Measurements from ENCODE around the gene ATP11B. TPM values are rescaled to one million over a fixed set of nuclear protein-coding genes. Genes with fewer than 3 reads are reported as not detected.

Gene ATP11B
- total and polyA plus RNA-seq, 9 of the 15 experiments (the other 6 are each of a cell fraction or from before 2014, with no cell fraction given): 11.9 to 68.7 (median 41.8) TPM

- TF ChIP-seq ESRRA (IDR thresholded peaks at IDR 0.05; ENCODE audit: borderline replicate concordance, low read depth): no peak
- TF ChIP-seq, protein P1, sequence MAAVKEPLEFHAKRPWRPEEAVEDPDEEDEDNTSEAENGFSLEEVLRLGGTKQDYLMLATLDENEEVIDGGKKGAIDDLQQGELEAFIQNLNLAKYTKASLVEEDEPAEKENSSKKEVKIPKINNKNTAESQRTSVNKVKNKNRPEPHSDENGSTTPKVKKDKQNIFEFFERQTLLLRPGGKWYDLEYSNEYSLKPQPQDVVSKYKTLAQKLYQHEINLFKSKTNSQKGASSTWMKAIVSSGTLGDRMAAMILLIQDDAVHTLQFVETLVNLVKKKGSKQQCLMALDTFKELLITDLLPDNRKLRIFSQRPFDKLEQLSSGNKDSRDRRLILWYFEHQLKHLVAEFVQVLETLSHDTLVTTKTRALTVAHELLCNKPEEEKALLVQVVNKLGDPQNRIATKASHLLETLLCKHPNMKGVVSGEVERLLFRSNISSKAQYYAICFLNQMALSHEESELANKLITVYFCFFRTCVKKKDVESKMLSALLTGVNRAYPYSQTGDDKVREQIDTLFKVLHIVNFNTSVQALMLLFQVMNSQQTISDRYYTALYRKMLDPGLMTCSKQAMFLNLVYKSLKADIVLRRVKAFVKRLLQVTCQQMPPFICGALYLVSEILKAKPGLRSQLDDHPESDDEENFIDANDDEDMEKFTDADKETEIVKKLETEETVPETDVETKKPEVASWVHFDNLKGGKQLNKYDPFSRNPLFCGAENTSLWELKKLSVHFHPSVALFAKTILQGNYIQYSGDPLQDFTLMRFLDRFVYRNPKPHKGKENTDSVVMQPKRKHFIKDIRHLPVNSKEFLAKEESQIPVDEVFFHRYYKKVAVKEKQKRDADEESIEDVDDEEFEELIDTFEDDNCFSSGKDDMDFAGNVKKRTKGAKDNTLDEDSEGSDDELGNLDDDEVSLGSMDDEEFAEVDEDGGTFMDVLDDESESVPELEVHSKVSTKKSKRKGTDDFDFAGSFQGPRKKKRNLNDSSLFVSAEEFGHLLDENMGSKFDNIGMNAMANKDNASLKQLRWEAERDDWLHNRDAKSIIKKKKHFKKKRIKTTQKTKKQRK (IDR thresholded peaks at IDR 0.05; ENCODE audit: borderline replicate concordance, low read depth, low read length): no peak
- TF ChIP-seq SOX6 (IDR thresholded peaks at IDR 0.05): 0 out of 2 replicates have a peak, but pooled peaks have one; percentile 26
- no peak for TF ChIP-seq SAFB2 (IDR thresholded peaks at IDR 0.05; ENCODE audit: borderline replicate concordance, low read depth, low read length, severe bottlenecking)
- TF ChIP-seq HNRNPK (IDR thresholded peaks at IDR 0.05; ENCODE audit: low read depth, low read length, poor library complexity, severe bottlenecking): no peak
- TF ChIP-seq TAF7 (tag; IDR thresholded peaks at IDR 0.05): peak; percentile 65; the same call in 1 of the 2 replicates
- TF ChIP-seq GATAD2A (IDR thresholded peaks at IDR 0.05): peak; percentile 47; the same call in 1 of the 2 replicates
- TF ChIP-seq SRF (CRISPR knock-in tag; IDR thresholded peaks at IDR 0.05): 0 out of 4 replicates have a peak, but pooled peaks of 1 of the 2 experiments have one; percentile 30
- TF ChIP-seq CBX1 (IDR thresholded peaks at IDR 0.05; ENCODE audit: low read depth): 0 out of 2 replicates have a peak, but pooled peaks have one; percentile 41
- 0 out of 2 replicates have a peak, but pooled peaks have one; percentile 29 for TF ChIP-seq NBN (IDR thresholded peaks at IDR 0.05; ENCODE audit: low read depth)
- TF ChIP-seq, protein P2, sequence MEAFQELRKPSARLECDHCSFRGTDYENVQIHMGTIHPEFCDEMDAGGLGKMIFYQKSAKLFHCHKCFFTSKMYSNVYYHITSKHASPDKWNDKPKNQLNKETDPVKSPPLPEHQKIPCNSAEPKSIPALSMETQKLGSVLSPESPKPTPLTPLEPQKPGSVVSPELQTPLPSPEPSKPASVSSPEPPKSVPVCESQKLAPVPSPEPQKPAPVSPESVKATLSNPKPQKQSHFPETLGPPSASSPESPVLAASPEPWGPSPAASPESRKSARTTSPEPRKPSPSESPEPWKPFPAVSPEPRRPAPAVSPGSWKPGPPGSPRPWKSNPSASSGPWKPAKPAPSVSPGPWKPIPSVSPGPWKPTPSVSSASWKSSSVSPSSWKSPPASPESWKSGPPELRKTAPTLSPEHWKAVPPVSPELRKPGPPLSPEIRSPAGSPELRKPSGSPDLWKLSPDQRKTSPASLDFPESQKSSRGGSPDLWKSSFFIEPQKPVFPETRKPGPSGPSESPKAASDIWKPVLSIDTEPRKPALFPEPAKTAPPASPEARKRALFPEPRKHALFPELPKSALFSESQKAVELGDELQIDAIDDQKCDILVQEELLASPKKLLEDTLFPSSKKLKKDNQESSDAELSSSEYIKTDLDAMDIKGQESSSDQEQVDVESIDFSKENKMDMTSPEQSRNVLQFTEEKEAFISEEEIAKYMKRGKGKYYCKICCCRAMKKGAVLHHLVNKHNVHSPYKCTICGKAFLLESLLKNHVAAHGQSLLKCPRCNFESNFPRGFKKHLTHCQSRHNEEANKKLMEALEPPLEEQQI (IDR thresholded peaks at IDR 0.05): 0 out of 2 replicates have a peak, but pooled peaks have one; percentile 21
Measured at GRCh38 chr3:182792901-182793662, at the start of gene ATP11B (continued).
